Vagina (tissue), 2 donors: ENCODE measurements around the gene KAZALD1. TPM values are rescaled to one million over a fixed set of nuclear protein-coding genes. Genes with fewer than 3 reads are reported as not detected.

Source experiments
- DNase-seq, 2 donors: peaks; one replicate each; pipeline ENCODE4 v3.0.0-alpha.2; 2017; ENCODE audit errors: extremely low spot score in 2 of 2
- H3K27ac ChIP-seq: fragments of 200-600 bp; sonication (generic); one replicate; pipeline ENCODE4 v1.5.1; 2019
- H3K27me3 ChIP-seq: fragments of 200-600 bp; sonication (generic); one replicate; pipeline ENCODE4 v1.5.1; 2019
- H3K36me3 ChIP-seq, 2 donors: fragments of 200-600 bp; sonication (generic); one replicate each; pipeline ENCODE4 v1.5.1; 2017 to 2019
- H3K4me1 ChIP-seq: fragments of 200-600 bp; sonication (generic); one replicate; pipeline ENCODE4 v1.5.1; 2019
- H3K4me3 ChIP-seq, 2 donors: fragments of 200-600 bp; sonication (generic); 1 replicate in 1 of 2; 2 replicates in 1 of 2; pipeline ENCODE4 v1.5.1; 2016 to 2019
- H3K9me3 ChIP-seq: fragments of 200-600 bp; sonication (generic); one replicate; pipeline ENCODE4 v1.5.1; 2019
- CTCF ChIP-seq, 3 experiments: fragments of 450-650 bp in 2 of 3; fragments of 200-600 bp in 1 of 3; sonication (generic) in 1 of 3; IDR thresholded peaks; one replicate each; pipeline ENCODE4 v1.5.1; 2017 to 2019; ENCODE audit warnings: antibody characterized with exemption in 3 of 3, mild to moderate bottlenecking in 2 of 3, moderate library complexity in 2 of 3
- POLR2A ChIP-seq, 2 donors: fragments of 450-650 bp; IDR thresholded peaks; one replicate each; pipeline ENCODE4 v1.6.1; 2017; ENCODE audit warnings: antibody characterized with exemption in 2 of 2, mild to moderate bottlenecking in 2 of 2, moderate library complexity in 2 of 2
- POLR2AphosphoS5 ChIP-seq, 2 donors: sonication (generic); formaldehyde crosslinking; IDR thresholded peaks; one replicate each; pipeline ENCODE4 v1.9.0; 2017; ENCODE audit warnings: antibody characterized with exemption in 2 of 2, mild to moderate bottlenecking in 2 of 2, low read depth in 1 of 2; ENCODE audit not compliant: insufficient read depth in 1 of 2
- intact Hi-C: fragments of 100-400 bp; cut with DNase I; formaldehyde crosslinking; loops from one replicate; pipeline ENCODE4 v1.15.1; 2023
- total RNA-seq: library from RNA; depleted of rRNA; stranded (reverse); fragments of >200 nt; gene quantifications from one replicate; pipeline ENCODE4 v1.2.3, GENCODE V29; 2016

KAZALD1 gene
- total RNA-seq, 1 donor from 2014 or later, result 4.2 TPM

- H3K4me3 ChIP-seq, result no peak overlapping the region
- intact Hi-C loops, result no loop called here
- H3K27me3 ChIP-seq, result no peaks in the 10 kb centered on the region
These were observed 11.8 kb downstream of the KAZALD1 start for GRCh38 chr10:101073631-101074030.

DNA sequence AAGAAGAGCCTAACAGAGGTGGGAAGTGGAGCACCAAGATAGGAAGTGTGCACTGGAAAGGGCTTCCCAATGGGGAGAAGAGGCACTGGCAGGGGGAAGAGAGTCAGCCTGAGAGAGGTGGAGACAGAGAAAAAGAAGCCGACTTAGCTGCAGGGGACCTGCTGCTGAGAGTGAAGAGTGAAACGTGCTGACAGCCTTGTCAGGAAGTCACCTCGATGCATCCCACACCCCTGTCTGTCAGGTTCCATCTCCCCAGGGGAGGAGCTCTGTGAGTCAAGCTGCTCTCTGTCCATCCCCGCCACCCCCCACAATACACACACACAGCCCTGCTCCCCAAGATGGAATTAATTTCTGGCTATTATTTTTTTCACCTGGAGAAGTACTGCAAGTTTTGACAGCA, 14.0 kb downstream of the KAZALD1 start:
- H3K27ac ChIP-seq, result no peak overlapping the region
- no peak for DNase-seq
- intact Hi-C loops, result no loop called here
- no peaks in the 10 kb centered on the region for H3K4me1 ChIP-seq
- TF ChIP-seq POLR2A (IDR thresholded peaks at IDR 0.05), result no peak
- no peak for TF ChIP-seq CTCF (IDR thresholded peaks at IDR 0.05)
- H3K36me3 ChIP-seq, result no peaks in the 10 kb centered on the region
- no peaks in the 10 kb centered on the region for H3K9me3 ChIP-seq
- H3K4me3 ChIP-seq, result no peak overlapping the region
- H3K27me3 ChIP-seq, result no peaks in the 10 kb centered on the region

More at GRCh38 chr10:101073631-101074030, 11.8 kb downstream of the KAZALD1 start:
- Histone ChIP-seq H3K36me3 (no peaks in the 10 kb centered on the region), H3K27ac (no peak overlapping the region), H3K4me1 (no peaks in the 10 kb centered on the region), H3K9me3 (no peaks in the 10 kb centered on the region)
- TF ChIP-seq CTCF (IDR thresholded peaks at IDR 0.05) (no peak), POLR2A (IDR thresholded peaks at IDR 0.05) (no peak), POLR2AphosphoS5 (IDR thresholded peaks at IDR 0.05; ENCODE audit: insufficient read depth in 1 of 2, low read depth in 1 of 2) (no peak)
- DNase-seq, result no peak

DNA sequence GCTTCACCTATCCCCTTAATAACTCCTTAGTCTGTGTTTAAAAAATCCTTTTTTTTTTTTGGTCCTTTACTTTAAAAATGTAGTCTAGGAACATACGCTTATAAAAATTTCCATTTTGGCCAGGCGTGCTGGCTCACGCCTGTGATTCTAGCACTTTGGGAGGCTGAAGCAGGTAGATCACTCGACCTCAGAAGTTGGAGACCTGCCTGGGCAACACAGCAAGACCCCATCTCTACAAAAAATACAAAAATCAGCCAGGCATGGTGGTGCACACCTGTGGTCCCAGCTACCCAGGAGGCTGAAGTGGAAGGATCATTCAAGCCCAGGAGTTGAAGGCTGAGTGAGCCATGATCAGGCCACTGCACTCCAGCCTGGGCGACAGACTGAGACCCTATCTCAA, 14.8 kb downstream of the KAZALD1 start:
- Histone ChIP-seq H3K36me3 (no peaks in the 10 kb centered on the region), H3K4me3 (no peak overlapping the region), H3K27me3 (no peaks in the 10 kb centered on the region), H3K27ac (no peak overlapping the region), H3K4me1 (no peaks in the 10 kb centered on the region), H3K9me3 (no peaks in the 10 kb centered on the region)
- no peak for DNase-seq
- intact Hi-C loops, result no loop called here
- TF ChIP-seq POLR2A (IDR thresholded peaks at IDR 0.05) (no peak), CTCF (IDR thresholded peaks at IDR 0.05) (no peak), POLR2AphosphoS5 (IDR thresholded peaks at IDR 0.05; ENCODE audit: insufficient read depth in 1 of 2, low read depth in 1 of 2) (no peak)

DNA sequence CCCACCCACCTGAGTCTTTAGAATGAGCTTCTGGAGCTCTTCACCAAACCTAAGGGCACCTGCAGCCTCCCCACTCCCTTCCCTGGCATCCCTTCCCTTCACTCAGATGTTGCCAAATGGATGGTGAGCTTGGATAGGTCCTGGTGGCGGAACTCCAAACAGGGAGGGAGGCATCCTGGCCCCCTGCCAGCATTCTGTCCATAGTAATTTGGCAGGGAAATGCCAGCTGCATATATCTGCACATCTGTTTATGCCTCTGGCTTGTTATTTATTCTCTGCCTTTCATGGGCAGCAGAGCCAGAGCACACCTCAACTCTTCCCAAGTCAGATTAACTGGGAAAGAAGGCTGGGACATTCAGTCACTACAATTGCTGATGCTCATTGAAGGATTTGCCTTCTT, 18.1 kb downstream of the KAZALD1 start:
- no peaks in the 10 kb centered on the region for H3K4me1 ChIP-seq
- no peaks in the 10 kb centered on the region for H3K9me3 ChIP-seq
- no peak overlapping the region for H3K4me3 ChIP-seq
- no peak for DNase-seq
- TF ChIP-seq POLR2AphosphoS5 (IDR thresholded peaks at IDR 0.05; ENCODE audit: insufficient read depth in 1 of 2, low read depth in 1 of 2) (no peak), CTCF (IDR thresholded peaks at IDR 0.05) (no peak), POLR2A (IDR thresholded peaks at IDR 0.05) (no peak)
- no peaks in the 10 kb centered on the region for H3K27me3 ChIP-seq
- H3K27ac ChIP-seq, result no peak overlapping the region
- H3K36me3 ChIP-seq, result no peaks in the 10 kb centered on the region
- intact Hi-C loops, result no loop called here

- H3K27me3 ChIP-seq, result no peaks in the 10 kb centered on the region
- H3K27ac ChIP-seq, result no peak overlapping the region
- H3K4me1 ChIP-seq, result no peaks in the 10 kb centered on the region
- DNase-seq, result no peak
- intact Hi-C loops, result no loop called here
- H3K9me3 ChIP-seq, result no peaks in the 10 kb centered on the region
- H3K4me3 ChIP-seq, result no peak overlapping the region
- no peak for TF ChIP-seq POLR2AphosphoS5 (IDR thresholded peaks at IDR 0.05; ENCODE audit: insufficient read depth in 1 of 2, low read depth in 1 of 2)
- no peak for TF ChIP-seq POLR2A (IDR thresholded peaks at IDR 0.05)
- TF ChIP-seq CTCF (IDR thresholded peaks at IDR 0.05), result no peak
- H3K36me3 ChIP-seq, result no peaks in the 10 kb centered on the region
These were observed 19.4 kb downstream of the KAZALD1 start for GRCh38 chr10:101080933-101081931.
